IMR-90 (cell line): ENCODE data around the gene C12orf75. TPM values are rescaled to one million over a fixed set of nuclear protein-coding genes. Genes with fewer than 3 reads are reported as not detected.
A peak's percentile ranks its signal among the peaks of the same experiment; 100 is the strongest.

Source experiments
- ATAC-seq: fragments of 200-7000 bp; cut with Tn5 transposase; 2 replicates; pipeline ENCODE4 v1.9.1; 2020; ENCODE audit warnings: low read depth, mild to moderate bottlenecking, moderate library complexity
- BruUV-seq: library from RNA; stranded (reverse); fragments of 400-500 nt; replicated peaks from 2 replicates; lab custom pipeline; 2021; lab: Mats Ljungman, UMichigan
- CTCF ChIA-PET: fragments of 300-600 bp; formaldehyde crosslinking; extraction: SDS; loops from one replicate; lab custom pipeline; 2021; ENCODE audit warnings: antibody characterized with exemption; lab: Yijun Ruan, JAX
- POLR2A ChIA-PET: fragments of 300-600 bp; sonication (Branson Sonifier 250); formaldehyde crosslinking; loops from one replicate; lab custom pipeline; 2022; ENCODE audit warnings: antibody characterized with exemption; ENCODE audit not compliant: unreplicated experiment; lab: Charles Lee
- DNase-seq: peaks from one replicate; pipeline ENCODE4 v3.0.0; 2013
- H2AFZ ChIP-seq: replicated peaks from 2 replicates; pipeline ENCODE3; 2013; ENCODE audit warnings: low read length, mild to moderate bottlenecking; ENCODE audit not compliant: poor library complexity
- H2AK5ac ChIP-seq: 2 replicates; pipeline ENCODE4 v1.6.1; 2013; ENCODE audit warnings: low read depth, low read length, inconsistent platforms
- H2AK9ac ChIP-seq: replicated peaks from 2 replicates; pipeline ENCODE3; 2013; ENCODE audit warnings: mild to moderate bottlenecking, low read depth, low read length, moderate library complexity; ENCODE audit not compliant: poor library complexity
- H2BK120ac ChIP-seq: 2 replicates; pipeline ENCODE4 v1.6.1; 2013; ENCODE audit warnings: low read depth, low read length, inconsistent platforms
- H2BK15ac ChIP-seq: 3 replicates; pipeline ENCODE4 v1.6.1; 2013; ENCODE audit warnings: low read depth, low read length, inconsistent platforms
- H2BK20ac ChIP-seq: 2 replicates; pipeline ENCODE4 v1.6.1; 2013; ENCODE audit warnings: low read depth, mild to moderate bottlenecking, inconsistent platforms, low read length, moderate library complexity
- H2BK5ac ChIP-seq: 2 replicates; pipeline ENCODE4 v1.6.1; 2013; ENCODE audit warnings: mild to moderate bottlenecking, low read depth, low read length, inconsistent platforms; ENCODE audit not compliant: poor library complexity, severe bottlenecking
- H3K14ac ChIP-seq: replicated peaks from 2 replicates; pipeline ENCODE4 v1.6.1; 2013; ENCODE audit warnings: low read depth, low read length, inconsistent platforms
- H3K18ac ChIP-seq: 2 replicates; pipeline ENCODE4 v1.6.1; 2013; ENCODE audit warnings: low read depth, low read length, control low read depth
- H3K23ac ChIP-seq: 2 replicates; pipeline ENCODE4 v1.6.1; 2013; ENCODE audit warnings: low read depth, low read length, inconsistent platforms
- H3K27ac ChIP-seq: 2 replicates; pipeline ENCODE4 v1.5.1; 2013; ENCODE audit warnings: mild to moderate bottlenecking, control low read depth, low read length; ENCODE audit not compliant: insufficient read depth
- H3K27me3 ChIP-seq: 2 replicates; pipeline ENCODE4 v1.6.1; 2013; ENCODE audit warnings: low read length; ENCODE audit not compliant: control insufficient read depth, insufficient read depth
- H3K36me3 ChIP-seq: 2 replicates; pipeline ENCODE4 v1.6.1; 2013; ENCODE audit warnings: low read length, mixed read lengths; ENCODE audit not compliant: control insufficient read depth, insufficient read depth
- H3K4ac ChIP-seq: 2 replicates; pipeline ENCODE4 v1.6.1; 2013; ENCODE audit warnings: low read depth, low read length, inconsistent platforms
- H3K4me1 ChIP-seq: 2 replicates; pipeline ENCODE4 v1.6.1; 2013; ENCODE audit warnings: low read length, mixed read lengths; ENCODE audit not compliant: control insufficient read depth, insufficient read depth
- H3K4me2 ChIP-seq: 2 replicates; pipeline ENCODE4 v1.6.1; 2013; ENCODE audit warnings: low read depth, mild to moderate bottlenecking, control low read depth, low read length, moderate library complexity
- H3K4me3 ChIP-seq: 2 replicates; pipeline ENCODE4 v1.5.1; 2013; ENCODE audit warnings: low read depth, mild to moderate bottlenecking, control low read depth, low read length, moderate library complexity; ENCODE audit not compliant: insufficient read depth
- H3K56ac ChIP-seq: 2 replicates; pipeline ENCODE4 v1.6.1; 2013; ENCODE audit warnings: low read length, inconsistent platforms; ENCODE audit not compliant: insufficient read depth; ENCODE audit errors: extremely low read depth
- H3K79me1 ChIP-seq, 2 experiments: 2 replicates each; pipeline ENCODE4 v1.6.1; 2013; ENCODE audit warnings: low read length in 2 of 2, inconsistent platforms in 1 of 2, low read depth in 1 of 2
- H3K9ac ChIP-seq: 2 replicates; pipeline ENCODE4 v1.6.1; 2013; ENCODE audit warnings: low read depth, low read length, control low read depth
- H3K9me1 ChIP-seq: 2 replicates; pipeline ENCODE4 v1.6.1; 2013; ENCODE audit warnings: low read length, inconsistent platforms; ENCODE audit not compliant: insufficient read depth
- H3K9me3 ChIP-seq: 2 replicates; pipeline ENCODE4 v1.6.1; 2013; ENCODE audit warnings: low read length; ENCODE audit not compliant: control insufficient read depth, insufficient read depth
- H4K20me1 ChIP-seq: 2 replicates; pipeline ENCODE4 v1.6.1; 2013; ENCODE audit warnings: low read length, inconsistent platforms; ENCODE audit not compliant: insufficient read depth
- H4K5ac ChIP-seq: 2 replicates; pipeline ENCODE4 v1.6.1; 2013; ENCODE audit warnings: mild to moderate bottlenecking, low read depth, low read length, control low read depth
- H4K8ac ChIP-seq, 2 experiments: 2 replicates each; pipeline ENCODE4 v1.6.1; 2013; ENCODE audit warnings: low read depth in 2 of 2, low read length in 2 of 2, control low read depth in 1 of 2, inconsistent platforms in 1 of 2
- H4K91ac ChIP-seq: 2 replicates; pipeline ENCODE4 v1.6.1; 2013; ENCODE audit warnings: low read depth, low read length, inconsistent platforms; ENCODE audit not compliant: insufficient read depth
- BHLHE40 ChIP-seq: fragments of 150-350 bp; IDR thresholded peaks from 2 replicates; pipeline ENCODE4 v1.6.1; 2016; ENCODE audit warnings: mild to moderate bottlenecking, low read depth, low read length
- CEBPB ChIP-seq: IDR thresholded peaks from 2 replicates; pipeline ENCODE4 v1.6.1; 2012; ENCODE audit warnings: low read depth, low read length, improper control_type of control experiment
- CHD1 ChIP-seq: IDR thresholded peaks from 2 replicates; pipeline ENCODE4 v1.6.1; 2012; ENCODE audit warnings: low read depth, low read length, improper control_type of control experiment
- CTCF ChIP-seq: conservative IDR thresholded peaks from 2 replicates; pipeline ENCODE4 v1.5.1; 2012; ENCODE audit warnings: mild to moderate bottlenecking, low read depth, low read length, improper control_type of control experiment
- FOS ChIP-seq: fragments of 150-350 bp; IDR thresholded peaks from 2 replicates; pipeline ENCODE4 v1.6.1; 2016; ENCODE audit warnings: low read depth, low read length
- MAFK ChIP-seq: IDR thresholded peaks from 2 replicates; pipeline ENCODE4 v1.6.1; 2012; ENCODE audit warnings: low read depth, low read length, improper control_type of control experiment
- MAZ ChIP-seq: IDR thresholded peaks from 2 replicates; pipeline ENCODE4 v1.6.1; 2012; ENCODE audit warnings: low read depth, mild to moderate bottlenecking, low read length, improper control_type of control experiment, moderate library complexity, borderline replicate concordance
- MXI1 ChIP-seq: IDR thresholded peaks from 2 replicates; pipeline ENCODE4 v1.6.1; 2012; ENCODE audit warnings: low read depth, mild to moderate bottlenecking, low read length, moderate library complexity, borderline replicate concordance
- NFE2L2 ChIP-seq: fragments of 150-350 bp; IDR thresholded peaks from 2 replicates; pipeline ENCODE4 v1.6.1; 2016; ENCODE audit warnings: low read depth, mild to moderate bottlenecking, low read length
- POLR2A ChIP-seq: IDR thresholded peaks from 2 replicates; pipeline ENCODE4 v1.6.1; 2012; ENCODE audit warnings: mild to moderate bottlenecking, low read depth, low read length
- RAD21 ChIP-seq: IDR thresholded peaks from 2 replicates; pipeline ENCODE4 v1.6.1; 2012; ENCODE audit warnings: low read length, improper control_type of control experiment
- RCOR1 ChIP-seq: IDR thresholded peaks from 2 replicates; pipeline ENCODE4 v1.6.1; 2012; ENCODE audit warnings: mild to moderate bottlenecking, low read length, improper control_type of control experiment; ENCODE audit not compliant: insufficient replicate concordance
- RFX5 ChIP-seq: IDR thresholded peaks from 2 replicates; pipeline ENCODE4 v1.8.0; 2012; ENCODE audit warnings: low read depth, mild to moderate bottlenecking, low read length, moderate library complexity
- SMC3 ChIP-seq: fragments of 150-350 bp; IDR thresholded peaks from 2 replicates; pipeline ENCODE4 v1.6.1; 2016; ENCODE audit warnings: low read depth, mild to moderate bottlenecking, antibody characterized with exemption, low read length, moderate library complexity
- USF2 ChIP-seq: fragments of 150-350 bp; IDR thresholded peaks from 2 replicates; pipeline ENCODE4 v1.6.1; 2017; ENCODE audit warnings: mild to moderate bottlenecking, antibody characterized with exemption, low read length, low read depth
- WGBS, 2 experiments: methylation state at CpG; one replicate each; pipeline versions ENCODE4 v1.1.5 to v1.1.7; 2013; ENCODE audit warnings: missing lambda C conversion rate in 2 of 2; ENCODE audit not compliant: insufficient read length in 1 of 2; ENCODE audit errors: extremely low coverage in 2 of 2; 5-methylcytosine and 5-hydroxymethylcytosine counted together
- dilution Hi-C: fragments of 300-500 bp; cut with HindIII; formaldehyde crosslinking; loops from one replicate; pipeline ENCODE4 v1.14.3; 2018; ENCODE audit warnings: low sequenced_read_pairs; ENCODE audit not compliant: unreplicated experiment
- in situ Hi-C: fragments of 300-500 bp; cut with MboI; formaldehyde crosslinking; loops from 3 replicates; pipeline ENCODE4 v1.14.3; 2019; ENCODE audit warnings: low sequenced_read_pairs, inconsistent platforms, mixed read lengths
- intact Hi-C: fragments of 100-400 bp; cut with micrococcal nuclease; formaldehyde crosslinking; loops from 2 replicates; pipeline ENCODE4 v1.10.0; 2022
- polyA plus RNA-seq, 3 experiments: library from polyadenylated mRNA; depleted of rRNA; stranded (reverse); fragments of >200 nt; gene quantifications; 2 replicates each; pipeline ENCODE4 v1.2.3, GENCODE V29; 2012; ENCODE audit warnings: low replicate concordance in 1 of 3
- total RNA-seq: library from RNA; depleted of rRNA; stranded (reverse); fragments of >200 nt; gene quantifications from 2 replicates; pipeline ENCODE4 v1.2.3, GENCODE V29; 2012

C12orf75 gene
- total and polyA plus RNA-seq, 2 of the 4 experiments (the other 2 are of a cell fraction), result 145 to 278 TPM

DNA sequence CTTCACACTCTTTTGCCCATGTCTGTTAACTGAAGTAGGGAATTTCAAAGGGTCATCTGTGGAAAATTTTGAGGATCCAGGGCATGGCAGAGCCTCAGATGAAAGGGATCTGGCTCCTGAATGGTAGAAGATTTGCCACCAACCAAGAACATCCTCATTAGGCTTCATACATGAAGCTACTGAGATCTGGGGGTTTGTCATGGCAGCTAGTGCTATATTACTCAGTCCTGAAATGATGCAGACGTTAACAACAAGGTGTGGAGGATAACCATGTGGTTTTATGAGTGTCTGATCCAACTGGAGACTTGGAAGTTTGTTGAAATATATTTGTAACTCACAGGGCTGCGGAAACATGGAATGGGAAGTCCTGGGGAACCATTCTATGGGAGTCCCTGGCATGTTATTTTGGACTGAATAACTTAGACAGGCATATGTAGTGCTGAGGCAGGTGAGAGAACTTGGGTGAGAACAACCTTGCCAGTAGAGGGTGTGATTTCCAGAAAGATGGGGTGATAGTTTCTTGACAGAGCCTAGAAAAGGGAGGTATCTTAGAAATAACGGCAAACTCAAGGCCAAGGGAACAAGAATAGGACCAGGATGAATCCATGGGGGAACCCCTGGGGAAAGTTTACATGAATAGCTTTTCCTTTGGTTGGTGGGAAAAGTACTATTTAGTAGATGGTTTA is 42.0 kb upstream of the C12orf75 start:
- no peak overlapping the region for H3K56ac ChIP-seq
- no peak overlapping the region for H3K18ac ChIP-seq
- no peak overlapping the region; a peak in 1 of 4 replicates for H4K8ac ChIP-seq
- no peak overlapping the region for H3K4ac ChIP-seq
- H3K14ac ChIP-seq, result 0 out of 2 replicates have a peak overlapping the region, but pooled peaks have one; percentile 50
- H2BK15ac ChIP-seq, result no peak overlapping the region; the same call in 2 of the 3 replicates
- no peak overlapping the region for H3K9ac ChIP-seq
- H2BK20ac ChIP-seq, result peak overlapping the region; percentile 27; the same call in 1 of the 2 replicates
- no peaks in the 10 kb centered on the region for H3K27me3 ChIP-seq
- ChIA-PET CTCF (no interaction called here), POLR2A (no interaction called here)
- H3K9me3 ChIP-seq, result no peaks in the 10 kb centered on the region
- DNase-seq (no peak), ATAC-seq (no peak)
- no peak overlapping the region for H3K23ac ChIP-seq
- no peaks in the 10 kb centered on the region for H3K36me3 ChIP-seq
- H2AK5ac ChIP-seq, result 0 out of 2 replicates have a peak overlapping the region, but pooled peaks have one; percentile 54
- H3K4me2 ChIP-seq, result no peak overlapping the region
- H3K4me1 ChIP-seq, result no peaks in the 10 kb centered on the region; the same call in 1 of the 2 replicates
- no peak overlapping the region for H2BK5ac ChIP-seq
- dilution Hi-C loops (no loop called here), in situ Hi-C loops (no loop called here), intact Hi-C loops (no loop called here)
- H3K4me3 ChIP-seq, result no peak overlapping the region
- H2AFZ ChIP-seq, result peak overlapping the region; percentile 24
- no peak overlapping the region for H3K27ac ChIP-seq
- peak overlapping the region; percentile 79 for H2AK9ac ChIP-seq
- no peaks in the 10 kb centered on the region for H3K79me1 ChIP-seq
- no peak overlapping the region; the same call in 1 of the 2 replicates for H4K91ac ChIP-seq
- BruUV-seq, result no TSS peak
- H3K9me1 ChIP-seq, result no peaks in the 10 kb centered on the region
- WGBS, 2 experiments, result 50% methylated on average over 2 of the region's 3 CpGs; no CpG with 5 or more reads in 1 of the 2 experiments
- H4K5ac ChIP-seq, result no peak overlapping the region
- H2BK120ac ChIP-seq, result peak overlapping the region; percentile 24; the same call in 1 of the 2 replicates
- H4K20me1 ChIP-seq, result no peaks in the 10 kb centered on the region
- TF ChIP-seq RFX5 (no peak), CEBPB (no peak), CTCF (no peak), RAD21 (no peak), NFE2L2 (no peak), USF2 (no peak), FOS (no peak), SMC3 (no peak), POLR2A (no peak), MAFK (no peak), RCOR1 (no peak), MXI1 (no peak), BHLHE40 (no peak), MAZ (no peak), CHD1 (no peak)
